ENCODE measurements around the gene PDE6D. TPM values are rescaled to one million over a fixed set of nuclear protein-coding genes. Genes with fewer than 3 reads are reported as not detected.

PDE6D gene
- total and polyA plus RNA-seq, 2 of the 13 experiments (the other 11 are each of a cell fraction or from before 2014, with no cell fraction given), result 14.1 to 23.2 TPM

DNA sequence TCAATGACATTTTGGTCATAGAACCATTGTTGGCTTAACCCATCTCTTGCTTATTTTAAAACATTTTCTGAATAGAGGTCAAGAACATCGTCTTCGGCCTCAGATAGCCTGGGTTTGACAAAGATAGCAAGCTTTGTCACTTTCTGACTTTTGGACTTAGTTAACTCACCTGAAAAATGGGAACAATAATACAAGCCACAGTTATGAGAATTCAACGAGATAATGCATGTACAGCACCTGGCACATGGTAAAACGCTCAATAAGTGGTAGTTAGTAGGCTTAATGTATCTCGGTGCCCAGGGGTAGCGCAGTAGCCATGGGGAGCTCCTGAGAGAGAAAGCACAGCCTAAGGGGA lies 4.7 kb upstream of the PDE6D start (continued):
- TF ChIP-seq ZFP41 (CRISPR knock-in tag; IDR thresholded peaks at IDR 0.05; ENCODE audit: borderline replicate concordance) (no peak), ZNF383 (CRISPR knock-in tag; IDR thresholded peaks at IDR 0.05; ENCODE audit: borderline replicate concordance) (no peak), ZKSCAN8 (CRISPR knock-in tag; IDR thresholded peaks at IDR 0.05; ENCODE audit: borderline replicate concordance) (0 out of 2 replicates have a peak, but pooled peaks have one; percentile 10), RBM39 (IDR thresholded peaks at IDR 0.05; ENCODE audit: low read depth, low read length, poor library complexity, severe bottlenecking) (no peak), RORA (CRISPR knock-in tag; IDR thresholded peaks at IDR 0.05) (no peak), FOXC1 (CRISPR knock-in tag; IDR thresholded peaks at IDR 0.05; ENCODE audit: borderline replicate concordance) (no peak), ZMYM3 (CRISPR knock-in tag; IDR thresholded peaks at IDR 0.05) (peak; percentile 76; the same call in 1 of the 2 replicates), HMG20A (CRISPR knock-in tag; IDR thresholded peaks at IDR 0.05; ENCODE audit: borderline replicate concordance) (no peak), RBFOX2 (IDR thresholded peaks at IDR 0.05; ENCODE audit: low read depth, low read length) (no peak)
- TF ChIP-seq, protein P1, sequence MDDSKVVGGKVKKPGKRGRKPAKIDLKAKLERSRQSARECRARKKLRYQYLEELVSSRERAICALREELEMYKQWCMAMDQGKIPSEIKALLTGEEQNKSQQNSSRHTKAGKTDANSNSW (CRISPR knock-in tag; IDR thresholded peaks at IDR 0.05; ENCODE audit: borderline replicate concordance), result 0 out of 2 replicates have a peak, but pooled peaks have one; percentile 9
- TF ChIP-seq, protein P2, sequence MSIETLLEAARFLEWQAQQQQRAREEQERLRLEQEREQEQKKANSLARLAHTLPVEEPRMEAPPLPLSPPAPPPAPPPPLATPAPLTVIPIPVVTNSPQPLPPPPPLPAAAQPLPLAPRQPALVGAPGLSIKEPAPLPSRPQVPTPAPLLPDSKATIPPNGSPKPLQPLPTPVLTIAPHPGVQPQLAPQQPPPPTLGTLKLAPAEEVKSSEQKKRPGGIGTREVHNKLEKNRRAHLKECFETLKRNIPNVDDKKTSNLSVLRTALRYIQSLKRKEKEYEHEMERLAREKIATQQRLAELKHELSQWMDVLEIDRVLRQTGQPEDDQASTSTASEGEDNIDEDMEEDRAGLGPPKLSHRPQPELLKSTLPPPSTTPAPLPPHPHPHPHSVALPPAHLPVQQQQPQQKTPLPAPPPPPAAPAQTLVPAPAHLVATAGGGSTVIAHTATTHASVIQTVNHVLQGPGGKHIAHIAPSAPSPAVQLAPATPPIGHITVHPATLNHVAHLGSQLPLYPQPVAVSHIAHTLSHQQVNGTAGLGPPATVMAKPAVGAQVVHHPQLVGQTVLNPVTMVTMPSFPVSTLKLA (IDR thresholded peaks at IDR 0.05), result no peak
- TF ChIP-seq, protein P3, sequence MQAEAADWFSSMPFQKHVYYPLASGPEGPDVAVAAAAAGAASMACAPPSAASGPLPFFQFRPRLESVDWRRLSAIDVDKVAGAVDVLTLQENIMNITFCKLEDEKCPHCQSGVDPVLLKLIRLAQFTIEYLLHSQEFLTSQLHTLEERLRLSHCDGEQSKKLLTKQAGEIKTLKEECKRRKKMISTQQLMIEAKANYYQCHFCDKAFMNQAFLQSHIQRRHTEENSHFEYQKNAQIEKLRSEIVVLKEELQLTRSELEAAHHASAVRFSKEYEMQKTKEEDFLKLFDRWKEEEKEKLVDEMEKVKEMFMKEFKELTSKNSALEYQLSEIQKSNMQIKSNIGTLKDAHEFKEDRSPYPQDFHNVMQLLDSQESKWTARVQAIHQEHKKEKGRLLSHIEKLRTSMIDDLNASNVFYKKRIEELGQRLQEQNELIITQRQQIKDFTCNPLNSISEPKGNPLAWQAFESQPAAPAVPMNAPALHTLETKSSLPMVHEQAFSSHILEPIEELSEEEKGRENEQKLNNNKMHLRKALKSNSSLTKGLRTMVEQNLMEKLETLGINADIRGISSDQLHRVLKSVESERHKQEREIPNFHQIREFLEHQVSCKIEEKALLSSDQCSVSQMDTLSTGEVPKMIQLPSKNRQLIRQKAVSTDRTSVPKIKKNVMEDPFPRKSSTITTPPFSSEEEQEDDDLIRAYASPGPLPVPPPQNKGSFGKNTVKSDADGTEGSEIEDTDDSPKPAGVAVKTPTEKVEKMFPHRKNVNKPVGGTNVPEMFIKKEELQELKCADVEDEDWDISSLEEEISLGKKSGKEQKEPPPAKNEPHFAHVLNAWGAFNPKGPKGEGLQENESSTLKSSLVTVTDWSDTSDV (CRISPR knock-in tag; IDR thresholded peaks at IDR 0.05), result no peak
